NK-92 treated with Interleukin-12 subunit alpha and Interleukin-12 subunit beta, amount 100 ng/mL, for 24 hours (cell line): Measurements from ENCODE around the gene NOL4.

Source experiments
- DNase-seq: peaks from one replicate; lab custom pipeline; 2025; lab: John Stamatoyannopoulos, UW

The NOL4 gene

GRCh38 chr18:34194239-34194638 is 30.5 kb downstream of the NOL4 start:
- DNase-seq: no peak

- no peak for DNase-seq
Observed at GRCh38 chr18:34189656-34190435, 34.9 kb downstream of the NOL4 start.
